SK-N-SH treated with all-trans-retinoic acid at 6 μM for 48 hours (cell line): ENCODE data around the gene C22orf23.

ENCODE experiments used
- ARNTL ChIP-seq: fragments of 450-650 bp; formaldehyde crosslinking; IDR thresholded peaks from 2 replicates; pipeline ENCODE4 v1.5.0; 2020; ENCODE audit warnings: low read depth, mild to moderate bottlenecking, moderate library complexity, borderline replicate concordance
- CSDC2 ChIP-seq: fragments of 250-450 bp; sonication (Bioruptor Pico); IDR thresholded peaks from 2 replicates; pipeline ENCODE4 v1.5.0; 2020; ENCODE audit warnings: mild to moderate bottlenecking, moderate library complexity
- POU6F1 ChIP-seq: fragments of 250-450 bp; sonication (Bioruptor Pico); IDR thresholded peaks from 2 replicates; pipeline ENCODE4 v1.8.0; 2021; ENCODE audit warnings: low read depth, mild to moderate bottlenecking, moderate library complexity, borderline replicate concordance
- RARB ChIP-seq: fragments of 250-450 bp; sonication (Bioruptor Pico); IDR thresholded peaks from 2 replicates; pipeline ENCODE4 v1.8.0; 2021; ENCODE audit warnings: mild to moderate bottlenecking, moderate library complexity
- ZFP30 ChIP-seq: fragments of 450-650 bp; formaldehyde crosslinking; IDR thresholded peaks from 2 replicates; pipeline ENCODE4 v1.5.0; 2022; ENCODE audit warnings: mild to moderate bottlenecking, moderate library complexity

GRCh38 chr22:37961062-37961461, 7.7 kb upstream of the C22orf23 start:
- TF ChIP-seq CSDC2 (no peak), RARB (CRISPR knock-in tag) (no peak), ARNTL (CRISPR knock-in tag) (no peak), ZFP30 (CRISPR knock-in tag) (no peak), POU6F1 (CRISPR knock-in tag) (no peak)
